ENCODE measurements around the gene FAM171A1. TPM values are rescaled to one million over a fixed set of nuclear protein-coding genes. Genes with fewer than 3 reads are reported as not detected.

Gene FAM171A1
- polyA plus RNA-seq, 1 of the 3 experiments (the other 2 are of a cell fraction) = 26.3 TPM

DNA sequence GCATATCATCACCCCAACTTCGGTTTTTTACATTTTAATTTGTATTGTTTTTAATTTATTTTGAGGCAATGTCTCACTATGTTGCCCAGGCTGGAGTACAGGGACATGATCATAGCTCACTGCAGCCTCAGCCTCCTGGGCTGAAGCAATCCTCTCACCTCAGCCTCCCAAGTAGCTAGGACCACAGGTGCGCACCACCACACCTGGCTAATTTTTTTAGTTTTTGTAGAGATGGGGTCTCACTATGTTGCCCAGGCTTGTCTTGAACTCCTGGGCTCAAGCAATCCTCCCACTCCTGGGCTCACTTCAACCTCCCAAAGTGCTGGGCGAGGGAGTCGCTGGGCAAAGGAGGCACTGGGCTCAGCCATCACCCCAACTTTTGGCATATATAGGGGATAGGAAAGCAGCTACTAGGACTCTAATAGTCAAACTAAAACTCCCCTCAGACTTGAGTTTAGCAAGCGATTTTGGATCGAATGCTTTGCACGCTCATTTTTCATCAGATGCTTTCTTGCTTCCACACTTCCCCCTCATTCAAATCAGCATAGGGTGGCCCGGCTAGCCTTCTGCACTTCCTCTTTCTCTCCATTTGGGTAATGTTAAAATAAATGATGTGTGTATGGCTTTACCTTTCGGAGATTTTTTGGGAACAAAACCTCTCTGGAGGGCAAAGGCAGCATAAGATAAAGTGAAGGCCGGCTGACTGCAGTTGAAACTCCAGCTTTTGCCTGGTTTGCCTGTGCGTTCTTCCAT lies 181.8 kb downstream of the FAM171A1 start:
- ChIA-PET CTCF (interaction anchor here (1.9 kb wide), 1 partner anchor 11 kb away, joined by 4 read pairs; no protein-coding TSS in a partner anchor), POLR2A (no interaction called here)
- H3K27ac ChIP-seq (ENCODE audit: low read depth in 2 of 2, low read length in 1 of 2) = no peak overlapping the region
- H2AFZ ChIP-seq (ENCODE audit: low read depth) = no peak overlapping the region
- H3K36me3 ChIP-seq (replicated peaks in 1 of 2; ENCODE audit: control insufficient read depth in 1 of 2, insufficient read depth in 2 of 2, low read length in 1 of 2) = no peaks in the 10 kb centered on the region
- no peak overlapping the region for H3K4me3 ChIP-seq (ENCODE audit: low read depth in 2 of 2, low read length in 1 of 2)
- no peak overlapping the region for H3K9ac ChIP-seq
- H3K4me1 ChIP-seq (ENCODE audit: control insufficient read depth in 1 of 2, insufficient read depth in 2 of 2, low read depth in 1 of 2, low read length in 1 of 2) = no peaks in the 10 kb centered on the region
- no peaks in the 10 kb centered on the region for H3K9me3 ChIP-seq
- 93% methylated on average over 11 of the region's 11 CpGs for WGBS (ENCODE audit: low lambda C conversion rate)
- no peaks in the 10 kb centered on the region for H3F3A ChIP-seq (replicated peaks; ENCODE audit: insufficient read depth)
- DNase-seq = no peak
- H3K9me2 ChIP-seq = no peaks in the 10 kb centered on the region
- no peaks in the 10 kb centered on the region for H4K20me1 ChIP-seq (ENCODE audit: insufficient read depth)
- H3K79me2 ChIP-seq (ENCODE audit: insufficient read depth) = no peaks in the 10 kb centered on the region
- H3K27me3 ChIP-seq (ENCODE audit: insufficient read depth) = no peaks in the 10 kb centered on the region
- no peak overlapping the region for H3K4me2 ChIP-seq
- TF ChIP-seq EP300 (IDR thresholded peaks at IDR 0.05; ENCODE audit: borderline replicate concordance in 1 of 2, low read depth in 1 of 2, low read length in 1 of 2) (no peak), NFIC (IDR thresholded peaks at IDR 0.05; ENCODE audit: borderline replicate concordance) (no peak)
- TF ChIP-seq, protein P1, sequence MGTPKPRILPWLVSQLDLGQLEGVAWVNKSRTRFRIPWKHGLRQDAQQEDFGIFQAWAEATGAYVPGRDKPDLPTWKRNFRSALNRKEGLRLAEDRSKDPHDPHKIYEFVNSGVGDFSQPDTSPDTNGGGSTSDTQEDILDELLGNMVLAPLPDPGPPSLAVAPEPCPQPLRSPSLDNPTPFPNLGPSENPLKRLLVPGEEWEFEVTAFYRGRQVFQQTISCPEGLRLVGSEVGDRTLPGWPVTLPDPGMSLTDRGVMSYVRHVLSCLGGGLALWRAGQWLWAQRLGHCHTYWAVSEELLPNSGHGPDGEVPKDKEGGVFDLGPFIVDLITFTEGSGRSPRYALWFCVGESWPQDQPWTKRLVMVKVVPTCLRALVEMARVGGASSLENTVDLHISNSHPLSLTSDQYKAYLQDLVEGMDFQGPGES (IDR thresholded peaks at IDR 0.05; ENCODE audit: low read depth, low read length) = no peak

DNA sequence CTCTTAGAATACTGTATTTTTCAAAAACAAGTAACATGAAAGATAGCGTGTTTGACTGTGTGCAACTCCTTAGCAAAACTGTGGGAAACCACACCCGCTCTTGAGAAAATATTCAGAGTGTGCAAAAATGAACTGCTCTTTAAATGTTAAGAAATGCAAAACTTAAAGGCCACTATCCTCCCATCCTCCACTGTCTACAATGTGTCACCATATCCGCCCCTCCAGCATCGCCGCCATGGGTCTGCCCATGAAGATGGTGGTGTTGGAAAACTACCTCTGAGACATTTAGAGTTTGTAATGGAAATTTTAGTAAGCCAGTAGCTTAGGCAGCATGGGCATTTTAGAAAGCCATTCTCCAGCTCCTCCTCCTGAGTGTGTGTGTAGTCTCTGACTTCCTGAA lies 182.5 kb downstream of the FAM171A1 start:
- H3K9me2 ChIP-seq = no peaks in the 10 kb centered on the region
- CTCF ChIA-PET = no interaction called here
- TF ChIP-seq GABPA (IDR thresholded peaks at IDR 0.05; ENCODE audit: low read depth) = no peak

DNA sequence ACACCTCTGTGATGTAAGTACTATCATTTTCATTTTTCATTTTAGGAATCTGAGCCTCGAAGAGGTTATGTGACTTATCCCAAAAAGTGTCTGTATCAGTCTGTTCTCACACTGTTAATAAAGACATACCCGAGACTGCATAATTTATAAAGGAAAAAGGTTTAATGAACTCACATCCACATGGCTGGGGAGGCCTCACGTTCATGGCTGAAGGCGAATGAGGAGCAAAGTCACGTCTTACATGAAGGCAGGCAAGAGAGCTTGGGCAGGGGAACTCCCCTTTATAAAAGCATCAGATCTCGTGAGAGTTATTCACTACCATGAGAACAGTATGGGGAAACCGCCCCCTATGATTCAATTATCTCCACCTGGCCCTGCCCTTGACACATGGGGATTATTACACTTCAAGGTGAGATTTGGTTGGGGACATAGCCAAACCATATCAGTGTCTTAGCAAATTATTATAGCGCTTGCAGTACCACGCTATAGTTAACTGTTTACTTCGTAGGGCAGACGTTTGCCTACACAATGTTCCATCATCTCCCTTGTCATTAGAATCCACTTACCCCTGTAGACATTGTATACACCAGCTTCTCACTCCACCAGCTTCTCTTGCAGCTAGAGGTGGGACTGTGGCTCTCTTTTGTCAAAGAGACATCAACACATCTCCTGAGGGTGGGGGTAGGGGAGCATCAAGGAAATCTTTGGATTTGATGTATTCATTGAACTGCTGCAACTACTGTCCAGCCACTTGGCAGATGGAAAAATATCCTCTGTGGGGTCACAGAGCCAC lies 187.2 kb downstream of the FAM171A1 start:
- Histone ChIP-seq H4K20me1 (ENCODE audit: insufficient read depth) (no peaks in the 10 kb centered on the region), H3F3A (replicated peaks; ENCODE audit: insufficient read depth) (no peaks in the 10 kb centered on the region), H3K27me3 (ENCODE audit: insufficient read depth) (no peaks in the 10 kb centered on the region), H3K9me2 (no peaks in the 10 kb centered on the region), H3K9ac (no peak overlapping the region), H3K27ac (ENCODE audit: low read depth in 2 of 2, low read length in 1 of 2) (no peak overlapping the region), H3K36me3 (replicated peaks in 1 of 2; ENCODE audit: control insufficient read depth in 1 of 2, insufficient read depth in 2 of 2, low read length in 1 of 2) (no peaks in the 10 kb centered on the region), H3K4me2 (no peak overlapping the region), H3K79me2 (ENCODE audit: insufficient read depth) (no peaks in the 10 kb centered on the region), H2AFZ (ENCODE audit: low read depth) (no peak overlapping the region), H3K9me3 (no peaks in the 10 kb centered on the region), H3K4me3 (ENCODE audit: low read depth in 2 of 2, low read length in 1 of 2) (no peak overlapping the region), H3K4me1 (ENCODE audit: control insufficient read depth in 1 of 2, insufficient read depth in 2 of 2, low read depth in 1 of 2, low read length in 1 of 2) (no peaks in the 10 kb centered on the region)
- ChIA-PET POLR2A (no interaction called here), CTCF (no interaction called here)
- 91% methylated on average over 11 of the region's 11 CpGs for WGBS (ENCODE audit: low lambda C conversion rate)
- no peak for DNase-seq
- TF ChIP-seq EZH2phosphoT487 (IDR thresholded peaks at IDR 0.05; ENCODE audit: borderline replicate concordance, low read depth) = no peak

More for the DNA sequence above, 182.5 kb downstream of the FAM171A1 start:
- H3K27ac ChIP-seq (ENCODE audit: low read depth in 2 of 2, low read length in 1 of 2) = no peak overlapping the region
- H4K20me1 ChIP-seq (ENCODE audit: insufficient read depth) = no peaks in the 10 kb centered on the region
- H3K36me3 ChIP-seq (replicated peaks in 1 of 2; ENCODE audit: control insufficient read depth in 1 of 2, insufficient read depth in 2 of 2, low read length in 1 of 2) = no peaks in the 10 kb centered on the region
- no peak overlapping the region for H3K4me2 ChIP-seq
- no peak for DNase-seq
- no peaks in the 10 kb centered on the region for H3K79me2 ChIP-seq (ENCODE audit: insufficient read depth)
- no peak overlapping the region for H3K4me3 ChIP-seq (ENCODE audit: low read depth in 2 of 2, low read length in 1 of 2)
- no peaks in the 10 kb centered on the region for H3K9me3 ChIP-seq
- H2AFZ ChIP-seq (ENCODE audit: low read depth) = no peak overlapping the region
- POLR2A ChIA-PET = no interaction called here
- 96% methylated on average over 5 of the region's 5 CpGs for WGBS (ENCODE audit: low lambda C conversion rate)
- H3K9ac ChIP-seq = no peak overlapping the region
- no peaks in the 10 kb centered on the region for H3K4me1 ChIP-seq (ENCODE audit: control insufficient read depth in 1 of 2, insufficient read depth in 2 of 2, low read depth in 1 of 2, low read length in 1 of 2)
- H3K27me3 ChIP-seq (ENCODE audit: insufficient read depth) = no peaks in the 10 kb centered on the region
- no peaks in the 10 kb centered on the region for H3F3A ChIP-seq (replicated peaks; ENCODE audit: insufficient read depth)
